ENCODE data around the gene FOXO3.

GRCh38 chr6:108632441-108632840 is 71.7 kb downstream of the FOXO3 start:
- TF ChIP-seq CTCF (IDR thresholded peaks at IDR 0.05) (no peak), POLR2A (IDR thresholded peaks at IDR 0.05) (no peak)

Measured in breast epithelium (tissue), 3 donors.